PFSK-1 (cell line): ENCODE measurements around the gene CORO1C.

Experiments
- POLR2AphosphoS5 ChIP-seq: IDR thresholded peaks from 2 replicates; pipeline ENCODE4 v1.6.1; 2012; ENCODE audit warnings: low read depth, mild to moderate bottlenecking, control low read depth, low read length, moderate library complexity
- SIN3A ChIP-seq: IDR thresholded peaks from 2 replicates; pipeline ENCODE4 v1.6.1; 2012; ENCODE audit warnings: mild to moderate bottlenecking, low read length, moderate library complexity, borderline replicate concordance; ENCODE audit not compliant: insufficient read depth
- TF ChIP-seq, protein P1 (sequence below), 2 experiments: IDR thresholded peaks; 2 replicates each; pipeline versions ENCODE4 v1.6.1 to v1.8.0; 2011 to 2012; ENCODE audit warnings: low read depth in 2 of 2, low read length in 2 of 2, control low read depth in 1 of 2, inconsistent platforms in 1 of 2, mild to moderate bottlenecking in 1 of 2, moderate library complexity in 1 of 2; ENCODE audit not compliant: insufficient read depth in 1 of 2

DNA sequence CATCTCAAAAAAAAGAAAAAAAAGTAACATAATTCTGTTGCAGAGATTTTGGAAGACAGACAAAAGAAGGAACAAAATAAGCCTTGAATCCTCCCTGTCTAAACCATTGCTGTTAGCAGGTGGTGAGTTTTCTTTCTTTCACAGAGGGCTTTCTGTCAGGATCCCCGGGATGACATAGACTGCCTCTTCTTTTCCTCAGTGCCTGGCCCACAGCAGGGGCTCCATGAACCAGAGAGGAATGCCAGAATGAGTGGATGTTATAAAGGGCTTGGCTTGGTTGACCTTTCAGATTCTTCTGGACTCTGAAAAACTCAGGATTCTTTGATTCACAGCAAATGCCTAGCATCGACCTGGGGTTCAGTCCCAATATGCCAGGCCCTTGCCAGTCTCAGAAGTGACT lies 45.8 kb upstream of the CORO1C start:
- TF ChIP-seq, protein P1, sequence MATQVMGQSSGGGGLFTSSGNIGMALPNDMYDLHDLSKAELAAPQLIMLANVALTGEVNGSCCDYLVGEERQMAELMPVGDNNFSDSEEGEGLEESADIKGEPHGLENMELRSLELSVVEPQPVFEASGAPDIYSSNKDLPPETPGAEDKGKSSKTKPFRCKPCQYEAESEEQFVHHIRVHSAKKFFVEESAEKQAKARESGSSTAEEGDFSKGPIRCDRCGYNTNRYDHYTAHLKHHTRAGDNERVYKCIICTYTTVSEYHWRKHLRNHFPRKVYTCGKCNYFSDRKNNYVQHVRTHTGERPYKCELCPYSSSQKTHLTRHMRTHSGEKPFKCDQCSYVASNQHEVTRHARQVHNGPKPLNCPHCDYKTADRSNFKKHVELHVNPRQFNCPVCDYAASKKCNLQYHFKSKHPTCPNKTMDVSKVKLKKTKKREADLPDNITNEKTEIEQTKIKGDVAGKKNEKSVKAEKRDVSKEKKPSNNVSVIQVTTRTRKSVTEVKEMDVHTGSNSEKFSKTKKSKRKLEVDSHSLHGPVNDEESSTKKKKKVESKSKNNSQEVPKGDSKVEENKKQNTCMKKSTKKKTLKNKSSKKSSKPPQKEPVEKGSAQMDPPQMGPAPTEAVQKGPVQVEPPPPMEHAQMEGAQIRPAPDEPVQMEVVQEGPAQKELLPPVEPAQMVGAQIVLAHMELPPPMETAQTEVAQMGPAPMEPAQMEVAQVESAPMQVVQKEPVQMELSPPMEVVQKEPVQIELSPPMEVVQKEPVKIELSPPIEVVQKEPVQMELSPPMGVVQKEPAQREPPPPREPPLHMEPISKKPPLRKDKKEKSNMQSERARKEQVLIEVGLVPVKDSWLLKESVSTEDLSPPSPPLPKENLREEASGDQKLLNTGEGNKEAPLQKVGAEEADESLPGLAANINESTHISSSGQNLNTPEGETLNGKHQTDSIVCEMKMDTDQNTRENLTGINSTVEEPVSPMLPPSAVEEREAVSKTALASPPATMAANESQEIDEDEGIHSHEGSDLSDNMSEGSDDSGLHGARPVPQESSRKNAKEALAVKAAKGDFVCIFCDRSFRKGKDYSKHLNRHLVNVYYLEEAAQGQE (IDR thresholded peaks at IDR 0.05; ENCODE audit: insufficient read depth in 1 of 2, low read depth in 2 of 2, low read length in 2 of 2): no peak
- TF ChIP-seq POLR2AphosphoS5 (no peak), SIN3A (no peak)
